ENCODE measurements around the gene PALLD.

Gene PALLD

GRCh38 chr4:168632301-168632725 lies 135.5 kb downstream of the PALLD start:
- no peak for DNase-seq
- in situ Hi-C loops (cut with MboI; ENCODE audit: low pct_unique_long_range_greater_than_20kb, low sequenced_read_pairs), result no loop called here

- in situ Hi-C loops (cut with MboI; ENCODE audit: low pct_unique_long_range_greater_than_20kb, low sequenced_read_pairs), result no loop called here
- DNase-seq, result no peak
Observed at GRCh38 chr4:168633064-168633463, 136.2 kb downstream of the PALLD start.

GRCh38 chr4:168633496-168633895 lies 136.6 kb downstream of the PALLD start:
- in situ Hi-C loops (cut with MboI; ENCODE audit: low pct_unique_long_range_greater_than_20kb, low sequenced_read_pairs), result no loop called here
- DNase-seq, result no peak

GRCh38 chr4:168634276-168634802 lies 137.5 kb downstream of the PALLD start:
- in situ Hi-C loops (cut with MboI; ENCODE audit: low pct_unique_long_range_greater_than_20kb, low sequenced_read_pairs), result no loop called here
- peak; percentile 50 for DNase-seq

- DNase-seq, result no peak
- in situ Hi-C loops (cut with MboI; ENCODE audit: low pct_unique_long_range_greater_than_20kb, low sequenced_read_pairs), result no loop called here
Observed at GRCh38 chr4:168636040-168636439, 139.2 kb downstream of the PALLD start.

GRCh38 chr4:168636506-168637196 lies 139.8 kb downstream of the PALLD start:
- in situ Hi-C loops (cut with MboI; ENCODE audit: low pct_unique_long_range_greater_than_20kb, low sequenced_read_pairs), result no loop called here

GRCh38 chr4:168637872-168638756 lies 141.3 kb downstream of the PALLD start:
- in situ Hi-C loops (cut with MboI; ENCODE audit: low pct_unique_long_range_greater_than_20kb, low sequenced_read_pairs), result no loop called here
- no peak for DNase-seq

More at GRCh38 chr4:168636506-168637196, 139.8 kb downstream of the PALLD start:
- DNase-seq, result no peak

GRCh38 chr4:168639914-168640313 lies 143.1 kb downstream of the PALLD start:
- no peak for DNase-seq
- in situ Hi-C loops (cut with MboI; ENCODE audit: low pct_unique_long_range_greater_than_20kb, low sequenced_read_pairs), result no loop called here

GRCh38 chr4:168641811-168642140 lies 144.9 kb downstream of the PALLD start:
- no peak for DNase-seq
- in situ Hi-C loops (cut with MboI; ENCODE audit: low pct_unique_long_range_greater_than_20kb, low sequenced_read_pairs), result no loop called here

GRCh38 chr4:168642591-168642990 lies 145.7 kb downstream of the PALLD start:
- no peak for DNase-seq
- in situ Hi-C loops (cut with MboI; ENCODE audit: low pct_unique_long_range_greater_than_20kb, low sequenced_read_pairs), result no loop called here

GRCh38 chr4:168643111-168643795 lies 146.4 kb downstream of the PALLD start:
- no peak for DNase-seq
- in situ Hi-C loops (cut with MboI; ENCODE audit: low pct_unique_long_range_greater_than_20kb, low sequenced_read_pairs), result no loop called here

GRCh38 chr4:168643796-168644159 lies 146.9 kb downstream of the PALLD start:
- DNase-seq, result no peak
- in situ Hi-C loops (cut with MboI; ENCODE audit: low pct_unique_long_range_greater_than_20kb, low sequenced_read_pairs), result no loop called here

GRCh38 chr4:168646001-168646768 lies 149.3 kb downstream of the PALLD start:
- in situ Hi-C loops (cut with MboI; ENCODE audit: low pct_unique_long_range_greater_than_20kb, low sequenced_read_pairs), result no loop called here
- DNase-seq, result no peak

- in situ Hi-C loops (cut with MboI; ENCODE audit: low pct_unique_long_range_greater_than_20kb, low sequenced_read_pairs), result no loop called here
Observed at GRCh38 chr4:168647646-168648375, 151.0 kb downstream of the PALLD start.

GRCh38 chr4:168648494-168648893 lies 151.6 kb downstream of the PALLD start:
- in situ Hi-C loops (cut with MboI; ENCODE audit: low pct_unique_long_range_greater_than_20kb, low sequenced_read_pairs), result no loop called here
- DNase-seq, result no peak

More at GRCh38 chr4:168647646-168648375, 151.0 kb downstream of the PALLD start:
- peak; percentile 7 for DNase-seq

GRCh38 chr4:168648929-168649328 lies 152.1 kb downstream of the PALLD start:
- DNase-seq, result no peak
- in situ Hi-C loops (cut with MboI; ENCODE audit: low pct_unique_long_range_greater_than_20kb, low sequenced_read_pairs), result no loop called here

- in situ Hi-C loops (cut with MboI; ENCODE audit: low pct_unique_long_range_greater_than_20kb, low sequenced_read_pairs), result no loop called here
Observed at GRCh38 chr4:168651374-168651773, 154.5 kb downstream of the PALLD start.

GRCh38 chr4:168651864-168652263 lies 155.0 kb downstream of the PALLD start:
- in situ Hi-C loops (cut with MboI; ENCODE audit: low pct_unique_long_range_greater_than_20kb, low sequenced_read_pairs), result no loop called here
- DNase-seq, result no peak

More at GRCh38 chr4:168651374-168651773, 154.5 kb downstream of the PALLD start:
- DNase-seq, result no peak

Measured in KBM-7 (cell line).